Measurements from ENCODE around the gene IER3IP1.

IER3IP1 gene

GRCh38 chr18:47150029-47150823 lies 25.9 kb downstream of the IER3IP1 start, which contains the start of gene HDHD2:
Gene HDHD2, minus strand, starts transcription at chr18:47150500. Its CDS starts 14,061 bp downstream, at chr18:47136439.
- H3K9me2 ChIP-seq (replicated peaks; ENCODE audit: low read depth, low read length) = no peaks in the 10 kb centered on the region
- H3K79me2 ChIP-seq (ENCODE audit: insufficient read depth, low read length) = peaks cover 48% of the 10 kb centered on the region
- H3K4me3 ChIP-seq (ENCODE audit: low read length, poor library complexity, severe bottlenecking) = peak within 1 kb of the TSS; percentile 87
- H3K9me3 ChIP-seq (ENCODE audit: insufficient read depth, low read depth, low read length) = no peaks in the 10 kb centered on the region
- H3K9ac ChIP-seq (ENCODE audit: low read depth, low read length, poor library complexity, severe bottlenecking) = peak within 1 kb of the TSS; percentile 82
- peaks cover 2% of the 10 kb centered on the region for H4K20me1 ChIP-seq (ENCODE audit: insufficient read depth, low read length, poor library complexity, severe bottlenecking)
- H3K4me2 ChIP-seq (ENCODE audit: low read depth, low read length, poor library complexity, severe bottlenecking) = peak within 1 kb of the TSS; percentile 92
- H3F3A ChIP-seq (ENCODE audit: low read depth) = no peaks in the 10 kb centered on the region
- peak within 1 kb of the TSS; percentile 95 for H2AFZ ChIP-seq (ENCODE audit: low read length)
- H3K27me3 ChIP-seq (ENCODE audit: insufficient read depth, low read length, poor library complexity, severe bottlenecking) = no peaks in the 10 kb centered on the region
- TF ChIP-seq EZH2phosphoT487 (IDR thresholded peaks at IDR 0.05; ENCODE audit: borderline replicate concordance) = no peak
- TF ChIP-seq CTCF (conservative IDR thresholded peaks at IDR 0.05; ENCODE audit: low read length) = no peak; the same call in 1 of the 2 replicates
- peaks cover 19% of the 10 kb centered on the region; the same call in 1 of the 2 replicates for H3K36me3 ChIP-seq (ENCODE audit: insufficient read depth, low read length)
- H3K4me1 ChIP-seq (ENCODE audit: insufficient read depth, low read length, poor library complexity, severe bottlenecking) = peaks cover 39% of the 10 kb centered on the region

GRCh38 chr18:47149457-47150028 lies 26.6 kb downstream of the IER3IP1 start:
- Histone ChIP-seq H3K36me3 (ENCODE audit: insufficient read depth, low read length) (peaks cover 12% of the 10 kb centered on the region; the same call in 1 of the 2 replicates), H3F3A (ENCODE audit: low read depth) (no peaks in the 10 kb centered on the region), H3K9me2 (replicated peaks; ENCODE audit: low read depth, low read length) (no peaks in the 10 kb centered on the region), H3K9ac (ENCODE audit: low read depth, low read length, poor library complexity, severe bottlenecking) (peak overlapping the region; percentile 82), H4K20me1 (ENCODE audit: insufficient read depth, low read length, poor library complexity, severe bottlenecking) (peaks cover 4% of the 10 kb centered on the region), H3K4me3 (ENCODE audit: low read length, poor library complexity, severe bottlenecking) (peak overlapping the region; percentile 87), H2AFZ (ENCODE audit: low read length) (peak overlapping the region; percentile 95), H3K9me3 (ENCODE audit: insufficient read depth, low read depth, low read length) (no peaks in the 10 kb centered on the region), H3K4me1 (ENCODE audit: insufficient read depth, low read length, poor library complexity, severe bottlenecking) (peaks cover 43% of the 10 kb centered on the region), H3K27me3 (ENCODE audit: insufficient read depth, low read length, poor library complexity, severe bottlenecking) (no peaks in the 10 kb centered on the region), H3K79me2 (ENCODE audit: insufficient read depth, low read length) (peaks cover 54% of the 10 kb centered on the region), H3K4me2 (ENCODE audit: low read depth, low read length, poor library complexity, severe bottlenecking) (peak overlapping the region; percentile 92)
- TF ChIP-seq CTCF (conservative IDR thresholded peaks at IDR 0.05; ENCODE audit: low read length) (no peak), EZH2phosphoT487 (IDR thresholded peaks at IDR 0.05; ENCODE audit: borderline replicate concordance) (no peak)

- Histone ChIP-seq H3K36me3 (ENCODE audit: insufficient read depth, low read length) (no peaks in the 10 kb centered on the region), H3K9ac (ENCODE audit: low read depth, low read length, poor library complexity, severe bottlenecking) (no peak overlapping the region), H3K4me2 (ENCODE audit: low read depth, low read length, poor library complexity, severe bottlenecking) (peak overlapping the region; percentile 61), H2AFZ (ENCODE audit: low read length) (no peak overlapping the region), H3K4me3 (ENCODE audit: low read length, poor library complexity, severe bottlenecking) (peak overlapping the region; percentile 11), H3F3A (ENCODE audit: low read depth) (no peaks in the 10 kb centered on the region), H3K79me2 (ENCODE audit: insufficient read depth, low read length) (peaks cover 81% of the 10 kb centered on the region), H3K9me2 (replicated peaks; ENCODE audit: low read depth, low read length) (no peaks in the 10 kb centered on the region), H3K27me3 (ENCODE audit: insufficient read depth, low read length, poor library complexity, severe bottlenecking) (no peaks in the 10 kb centered on the region), H3K4me1 (ENCODE audit: insufficient read depth, low read length, poor library complexity, severe bottlenecking) (peaks cover 38% of the 10 kb centered on the region), H4K20me1 (ENCODE audit: insufficient read depth, low read length, poor library complexity, severe bottlenecking) (peaks cover 6% of the 10 kb centered on the region), H3K9me3 (ENCODE audit: insufficient read depth, low read depth, low read length) (no peaks in the 10 kb centered on the region)
- TF ChIP-seq CTCF (conservative IDR thresholded peaks at IDR 0.05; ENCODE audit: low read length) = no peak
- no peak for TF ChIP-seq EZH2phosphoT487 (IDR thresholded peaks at IDR 0.05; ENCODE audit: borderline replicate concordance)
Measured at GRCh38 chr18:47146206-47146605, 30.0 kb downstream of the IER3IP1 start.

Measured in Loucy (cell line).